Ascending aorta (tissue), 2 donors: ENCODE data around the gene PRKCB. TPM values are rescaled to one million over a fixed set of nuclear protein-coding genes. Genes with fewer than 3 reads are reported as not detected.

Experiments used
- DNase-seq, 2 donors: peaks; one replicate each; pipeline ENCODE4 v3.0.0-alpha.2; 2019; ENCODE audit warnings: low spot score in 2 of 2
- H3K27ac ChIP-seq, 2 donors: fragments of 200-600 bp; sonication (generic); one replicate each; pipeline ENCODE4 v1.5.1; 2016 to 2017; ENCODE audit warnings: mild to moderate bottlenecking in 1 of 2
- H3K27me3 ChIP-seq: fragments of 200-600 bp; sonication (generic); one replicate; pipeline ENCODE4 v1.5.1; 2017
- H3K36me3 ChIP-seq, 2 donors: fragments of 200-600 bp; sonication (generic); one replicate each; pipeline ENCODE4 v1.5.1; 2016
- H3K4me1 ChIP-seq, 2 donors: fragments of 200-600 bp; sonication (generic); one replicate each; pipeline ENCODE4 v1.5.1; 2016 to 2017; ENCODE audit warnings: mild to moderate bottlenecking in 1 of 2
- H3K4me3 ChIP-seq, 2 donors: fragments of 200-600 bp; sonication (generic); one replicate each; pipeline ENCODE4 v1.5.1; 2016 to 2017; ENCODE audit warnings: mild to moderate bottlenecking in 1 of 2
- H3K9me3 ChIP-seq, 2 donors: fragments of 200-600 bp; sonication (generic); one replicate each; pipeline ENCODE4 v1.5.1; 2016
- CTCF ChIP-seq, 3 experiments: fragments of 200-600 bp in 2 of 3; fragments of 450-650 bp in 1 of 3; sonication (generic) in 2 of 3; IDR thresholded peaks; one replicate each; pipeline ENCODE4 v1.5.1; 2016 to 2019; ENCODE audit warnings: antibody characterized with exemption in 3 of 3, mild to moderate bottlenecking in 1 of 3, moderate library complexity in 1 of 3
- intact Hi-C: fragments of 100-400 bp; cut with DNase I; formaldehyde crosslinking; loops from one replicate; pipeline ENCODE4 v1.15.1; 2023
- total RNA-seq: library from RNA; depleted of rRNA; stranded (reverse); fragments of >200 nt; gene quantifications from one replicate; pipeline ENCODE4 v1.1.0, GENCODE V29; 2016

PRKCB gene
- total RNA-seq, 1 donor from 2014 or later, result 1.2 TPM

- no peak overlapping the region for H3K4me3 ChIP-seq
- H3K27me3 ChIP-seq, result no peaks in the 10 kb centered on the region
- H3K27ac ChIP-seq, result no peak overlapping the region
- H3K9me3 ChIP-seq, result no peaks in the 10 kb centered on the region
- TF ChIP-seq CTCF (IDR thresholded peaks at IDR 0.05), result no peak
- H3K4me1 ChIP-seq, result no peaks in the 10 kb centered on the region
- intact Hi-C loops, result no loop called here
- no peaks in the 10 kb centered on the region for H3K36me3 ChIP-seq
- DNase-seq, result no peak
Observed at GRCh38 chr16:24005577-24005976, 169.8 kb downstream of the PRKCB start.

GRCh38 chr16:24007391-24007790 lies 171.6 kb downstream of the PRKCB start:
- intact Hi-C loops, result no loop called here
- no peak for TF ChIP-seq CTCF (IDR thresholded peaks at IDR 0.05)
- H3K36me3 ChIP-seq, result no peaks in the 10 kb centered on the region
- no peak for DNase-seq
- no peak overlapping the region for H3K4me3 ChIP-seq
- no peaks in the 10 kb centered on the region for H3K4me1 ChIP-seq
- H3K27ac ChIP-seq, result no peak overlapping the region
- H3K27me3 ChIP-seq, result no peaks in the 10 kb centered on the region
- H3K9me3 ChIP-seq, result no peaks in the 10 kb centered on the region

- no peaks in the 10 kb centered on the region for H3K9me3 ChIP-seq
- no peak for TF ChIP-seq CTCF (IDR thresholded peaks at IDR 0.05)
- intact Hi-C loops, result no loop called here
Observed at GRCh38 chr16:24007934-24008333, 172.2 kb downstream of the PRKCB start.

GRCh38 chr16:24009098-24009497 lies 173.3 kb downstream of the PRKCB start:
- H3K9me3 ChIP-seq, result no peaks in the 10 kb centered on the region
- no peak for TF ChIP-seq CTCF (IDR thresholded peaks at IDR 0.05)
- H3K36me3 ChIP-seq, result no peaks in the 10 kb centered on the region
- H3K4me3 ChIP-seq, result no peak overlapping the region
- H3K4me1 ChIP-seq, result no peaks in the 10 kb centered on the region
- intact Hi-C loops, result no loop called here
- no peak overlapping the region for H3K27ac ChIP-seq
- DNase-seq, result no peak
- H3K27me3 ChIP-seq, result no peaks in the 10 kb centered on the region

More at GRCh38 chr16:24007934-24008333, 172.2 kb downstream of the PRKCB start:
- H3K4me1 ChIP-seq, result no peaks in the 10 kb centered on the region
- no peak overlapping the region for H3K4me3 ChIP-seq
- no peak overlapping the region for H3K27ac ChIP-seq
- no peaks in the 10 kb centered on the region for H3K36me3 ChIP-seq
- DNase-seq, result no peak
- H3K27me3 ChIP-seq, result no peaks in the 10 kb centered on the region

- Histone ChIP-seq H3K36me3 (no peaks in the 10 kb centered on the region), H3K27ac (no peak overlapping the region), H3K4me1 (no peaks in the 10 kb centered on the region), H3K27me3 (no peaks in the 10 kb centered on the region), H3K9me3 (no peaks in the 10 kb centered on the region), H3K4me3 (no peak overlapping the region)
- no peak for DNase-seq
- TF ChIP-seq CTCF (IDR thresholded peaks at IDR 0.05), result no peak
- intact Hi-C loops, result loop anchor here (1.0 to 5.0 kb wide), 2 partner anchors 209 to 273 kb away; no protein-coding TSS in a partner anchor
Observed at GRCh38 chr16:24009955-24010354, 174.2 kb downstream of the PRKCB start.
